Spleen (tissue), 11 donors: ENCODE data around the gene CIC. TPM values are rescaled to one million over a fixed set of nuclear protein-coding genes. Genes with fewer than 3 reads are reported as not detected.

Source experiments
- DNase-seq: peaks from one replicate; pipeline ENCODE4 v3.0.0-alpha.2; 2020
- H3K27ac ChIP-seq, 8 donors: fragments of 200-600 bp; sonication (generic) in 7 of 8; 1 replicate in 4 of 8; 2 replicates in 4 of 8; pipeline versions ENCODE4 v1.5.0 to v1.8.0; 2016 to 2021; ENCODE audit warnings: inconsistent platforms in 4 of 8, mild to moderate bottlenecking in 4 of 8, moderate library complexity in 1 of 8
- H3K27me3 ChIP-seq, 7 donors: fragments of 200-600 bp; sonication (generic) in 6 of 7; replicated peaks in 1 of 7; 1 replicate in 4 of 7; 2 replicates in 3 of 7; pipeline versions ENCODE4 v1.5.0 to v1.8.0; 2016 to 2021; ENCODE audit warnings: inconsistent platforms in 3 of 7, mild to moderate bottlenecking in 1 of 7
- H3K36me3 ChIP-seq, 6 donors: fragments of 200-600 bp; sonication (generic) in 5 of 6; 1 replicate in 4 of 6; 2 replicates in 2 of 6; pipeline versions ENCODE4 v1.5.0 to v1.8.0; 2016 to 2021; ENCODE audit warnings: inconsistent platforms in 2 of 6
- H3K4me1 ChIP-seq, 6 donors: fragments of 200-600 bp; sonication (generic) in 5 of 6; 1 replicate in 3 of 6; 2 replicates in 3 of 6; pipeline versions ENCODE4 v1.5.0 to v1.8.0; 2016 to 2021; ENCODE audit warnings: inconsistent platforms in 3 of 6
- H3K4me3 ChIP-seq, 8 donors: fragments of 200-600 bp; sonication (generic) in 7 of 8; 1 replicate in 4 of 8; 2 replicates in 4 of 8; pipeline versions ENCODE4 v1.5.0 to v1.8.0; 2016 to 2021; ENCODE audit warnings: inconsistent platforms in 4 of 8, mild to moderate bottlenecking in 4 of 8, moderate library complexity in 2 of 8
- H3K9me3 ChIP-seq, 8 donors: fragments of 200-600 bp; sonication (generic) in 7 of 8; 1 replicate in 4 of 8; 2 replicates in 4 of 8; pipeline versions ENCODE4 v1.5.0 to v1.8.0; 2016 to 2021; ENCODE audit warnings: inconsistent platforms in 4 of 8
- CTCF ChIP-seq, 11 experiments: fragments of 200-600 bp in 7 of 11; fragments of 450-650 bp in 4 of 11; sonication (generic) in 4 of 11; IDR thresholded peaks in 8 of 11; conservative IDR thresholded peaks in 3 of 11; 1 replicate in 7 of 11; 2 replicates in 4 of 11; pipeline versions ENCODE4 v1.4.0 to v1.8.0; 2016 to 2021; ENCODE audit warnings: antibody characterized with exemption in 11 of 11, inconsistent platforms in 4 of 11, mild to moderate bottlenecking in 1 of 11
- POLR2A ChIP-seq, 3 donors: fragments of 450-650 bp; IDR thresholded peaks; one replicate each; pipeline ENCODE4 v1.5.1; 2017; ENCODE audit warnings: antibody characterized with exemption in 3 of 3, mild to moderate bottlenecking in 1 of 3
- POLR2AphosphoS5 ChIP-seq, 3 donors: sonication (generic); formaldehyde crosslinking; IDR thresholded peaks; one replicate each; pipeline ENCODE4 v1.5.1; 2017; ENCODE audit warnings: antibody characterized with exemption in 3 of 3
- WGBS, 5 donors: extraction: QIAGEN DNeasy Blood & Tissue Kit in 3 of 5; methylation state at CpG; one replicate each; pipeline versions ENCODE4 v1.1.5 to v1.1.7; 2013 to 2018; 5-methylcytosine and 5-hydroxymethylcytosine counted together
- intact Hi-C: fragments of 100-400 bp; cut with DNase I; formaldehyde crosslinking; loops from one replicate; pipeline ENCODE4 v1.15.0; 2023; ENCODE audit warnings: low total_unique reads
- polyA plus RNA-seq, 3 donors: library from polyadenylated mRNA; stranded (reverse); fragments of 200-250 nt; gene quantifications; one replicate each; pipeline ENCODE4 v1.2.1, GENCODE V29; 2013
- total RNA-seq, 7 donors: library from RNA; depleted of rRNA in 3 of 7; stranded (reverse); fragments of >200 nt in 3 of 7; fragmentation: NEBNext Ultra II Directional in 4 of 7; extraction: Animal tissue kit (Norgen Biotek cat#: 25700) in 4 of 7; gene quantifications; one replicate each; pipeline versions ENCODE4 v1.1.0 to v1.2.1, GENCODE V29; 2016 to 2021
- donor health status: healthy with polysubstance abuse.
- donor health status: DM: no; HTN: no; CAD: no; lungs with moderate emphysema.
- donor health status: DM: no; HTN: no; CAD: no.
- donor health status: Bipolar disorder and iron deficiency.
- donor health status: healthy.
- donor health status: DM: no; HTN: no; CAD: no.
- donor health status: DM: yes; HTN: yes; CAD: no.

The CIC gene
- total and polyA plus RNA-seq, 10 donors = 12.5 to 100 (median 69.8) TPM

GRCh38 chr19:42283188-42284065 is 14.4 kb downstream of the CIC start:
- H3K4me3 ChIP-seq = peak overlapping the region; percentile 34 to 91 (median 50)
- H3K27me3 ChIP-seq = no peaks in the 10 kb centered on the region
- TF ChIP-seq POLR2AphosphoS5 (IDR thresholded peaks at IDR 0.05) (peak; percentile 80 to 96 (median 91)), CTCF (IDR thresholded peaks at IDR 0.05 in 8 of 11, conservative IDR thresholded peaks at IDR 0.05 in 3 of 11) (peak in 6 of 11 experiments; percentile 16 to 45 (median 22)), POLR2A (IDR thresholded peaks at IDR 0.05) (peak in 2 of 3 donors; percentile 70)
- intact Hi-C loops = no loop called here
- no peaks in the 10 kb centered on the region for H3K9me3 ChIP-seq
- H3K27ac ChIP-seq = peak overlapping the region; percentile 93 to 99 (median 96)
- peak; percentile 98 for DNase-seq
- H3K4me1 ChIP-seq = peaks cover 48 to 91% (median 76%) of the 10 kb centered on the region in 6 donors
- WGBS, 5 donors = 0 to 3% (median 1%) methylated on average over 27 to 71 of the region's 74 CpGs
- peaks cover 0 to 21% (median 17%) of the 10 kb centered on the region in 6 donors for H3K36me3 ChIP-seq

GRCh38 chr19:42284066-42284501 is 15.0 kb downstream of the CIC start:
- intact Hi-C loops = no loop called here
- H3K36me3 ChIP-seq = peaks cover 0 to 27% (median 24%) of the 10 kb centered on the region in 6 donors
- 0 to 2% (median 0%) methylated on average over 5 to 75 of the region's 76 CpGs for WGBS, 5 donors
- TF ChIP-seq POLR2AphosphoS5 (IDR thresholded peaks at IDR 0.05) (no peak), POLR2A (IDR thresholded peaks at IDR 0.05) (no peak), CTCF (IDR thresholded peaks at IDR 0.05 in 8 of 11, conservative IDR thresholded peaks at IDR 0.05 in 3 of 11) (no peak)
- no peaks in the 10 kb centered on the region for H3K27me3 ChIP-seq
- H3K4me1 ChIP-seq = peaks cover 41 to 91% (median 69%) of the 10 kb centered on the region in 6 donors
- peak overlapping the region; percentile 77 to 99 (median 96) for H3K27ac ChIP-seq
- peak overlapping the region in 6 of 8 donors; percentile 26 to 91 (median 50) for H3K4me3 ChIP-seq
- H3K9me3 ChIP-seq = no peaks in the 10 kb centered on the region
- DNase-seq = peak; percentile 97

GRCh38 chr19:42284591-42285341 is 15.7 kb downstream of the CIC start:
- peak; percentile 92 for DNase-seq
- H3K27me3 ChIP-seq = no peaks in the 10 kb centered on the region
- H3K4me1 ChIP-seq = peaks cover 37 to 88% (median 62%) of the 10 kb centered on the region in 6 donors
- H3K36me3 ChIP-seq = peaks cover 0 to 34% (median 31%) of the 10 kb centered on the region in 6 donors
- no peak for TF ChIP-seq POLR2A (IDR thresholded peaks at IDR 0.05)
- TF ChIP-seq POLR2AphosphoS5 (IDR thresholded peaks at IDR 0.05) = no peak
- no peak for TF ChIP-seq CTCF (IDR thresholded peaks at IDR 0.05 in 8 of 11, conservative IDR thresholded peaks at IDR 0.05 in 3 of 11)
- H3K27ac ChIP-seq = peak overlapping the region; percentile 64 to 97 (median 82)
- intact Hi-C loops = loop anchor here (5.0 kb wide), 1 partner anchor 152 kb away; the partner anchor contains the start of gene POU2F2
- no peaks in the 10 kb centered on the region for H3K9me3 ChIP-seq
- WGBS, 5 donors = 1 to 3% (median 2%) methylated on average over 33 to 41 of the region's 41 CpGs
- H3K4me3 ChIP-seq = peak overlapping the region; percentile 45 to 91 (median 52)
